ENCODE data around the gene GLG1. TPM values are rescaled to one million over a fixed set of nuclear protein-coding genes. Genes with fewer than 3 reads are reported as not detected.

The GLG1 gene
- total RNA-seq, 1 donor, result 191 TPM

DNA sequence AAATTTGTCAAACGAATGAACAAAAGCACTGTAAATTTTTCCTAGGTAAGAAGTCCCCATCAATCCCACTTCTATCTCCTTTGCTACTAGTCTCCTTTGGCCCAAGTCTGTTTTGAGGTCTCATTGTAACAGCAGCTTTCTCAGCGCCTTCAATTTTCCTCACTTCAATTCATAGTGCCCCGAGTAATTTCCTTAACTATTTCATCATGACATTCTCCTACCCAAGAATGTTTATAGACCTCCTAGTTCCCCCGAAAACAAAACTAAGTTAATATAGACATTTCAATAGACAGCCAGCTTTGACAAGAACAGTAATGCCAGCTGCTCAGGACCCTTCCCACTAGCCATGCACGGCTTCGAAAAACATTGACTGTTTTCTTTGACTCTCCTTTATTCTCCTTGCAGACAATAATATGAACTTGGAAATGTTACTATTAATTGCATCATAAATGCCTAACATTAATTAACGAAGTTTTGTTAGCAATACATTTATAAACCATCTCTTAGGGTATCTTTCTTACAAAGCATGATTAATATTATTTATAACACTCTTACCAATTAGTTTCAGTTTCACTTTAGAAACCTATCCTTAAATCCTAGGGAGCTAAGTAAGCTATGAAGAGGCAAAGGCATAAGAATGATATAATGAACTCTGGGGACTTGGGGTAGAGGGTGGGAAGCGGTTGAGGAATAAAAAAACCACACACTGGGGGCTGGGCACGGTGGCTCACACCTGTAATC lies 22.8 kb downstream of the GLG1 start:
- Histone ChIP-seq H3K79me2 (ENCODE audit: insufficient read depth, low read length) (peaks cover 97% of the 10 kb centered on the region), H3K27me3 (ENCODE audit: insufficient read depth, low read length) (no peaks in the 10 kb centered on the region), H2AFZ (ENCODE audit: low read length) (no peak overlapping the region), H3K36me3 (ENCODE audit: insufficient read depth, low read length) (no peaks in the 10 kb centered on the region), H3K9me3 (ENCODE audit: low read depth, low read length) (no peaks in the 10 kb centered on the region), H3K27ac (ENCODE audit: low read depth, low read length) (no peak overlapping the region), H3K4me2 (ENCODE audit: insufficient read depth, low read length) (peak overlapping the region; percentile 47), H3K4me1 (ENCODE audit: insufficient read depth, low read length) (no peaks in the 10 kb centered on the region), H3K4me3 (ENCODE audit: insufficient read depth, low read length) (no peak overlapping the region), H4K20me1 (ENCODE audit: insufficient read depth, low read length) (peaks cover 34% of the 10 kb centered on the region)
- TF ChIP-seq, protein P1, sequence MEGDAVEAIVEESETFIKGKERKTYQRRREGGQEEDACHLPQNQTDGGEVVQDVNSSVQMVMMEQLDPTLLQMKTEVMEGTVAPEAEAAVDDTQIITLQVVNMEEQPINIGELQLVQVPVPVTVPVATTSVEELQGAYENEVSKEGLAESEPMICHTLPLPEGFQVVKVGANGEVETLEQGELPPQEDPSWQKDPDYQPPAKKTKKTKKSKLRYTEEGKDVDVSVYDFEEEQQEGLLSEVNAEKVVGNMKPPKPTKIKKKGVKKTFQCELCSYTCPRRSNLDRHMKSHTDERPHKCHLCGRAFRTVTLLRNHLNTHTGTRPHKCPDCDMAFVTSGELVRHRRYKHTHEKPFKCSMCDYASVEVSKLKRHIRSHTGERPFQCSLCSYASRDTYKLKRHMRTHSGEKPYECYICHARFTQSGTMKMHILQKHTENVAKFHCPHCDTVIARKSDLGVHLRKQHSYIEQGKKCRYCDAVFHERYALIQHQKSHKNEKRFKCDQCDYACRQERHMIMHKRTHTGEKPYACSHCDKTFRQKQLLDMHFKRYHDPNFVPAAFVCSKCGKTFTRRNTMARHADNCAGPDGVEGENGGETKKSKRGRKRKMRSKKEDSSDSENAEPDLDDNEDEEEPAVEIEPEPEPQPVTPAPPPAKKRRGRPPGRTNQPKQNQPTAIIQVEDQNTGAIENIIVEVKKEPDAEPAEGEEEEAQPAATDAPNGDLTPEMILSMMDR (IDR thresholded peaks at IDR 0.05; ENCODE audit: extremely low read depth, low read depth, low read length), result no peak
- peak; percentile 26 for DNase-seq (ENCODE audit: insufficient read length, low spot score, missing footprints)

DNA sequence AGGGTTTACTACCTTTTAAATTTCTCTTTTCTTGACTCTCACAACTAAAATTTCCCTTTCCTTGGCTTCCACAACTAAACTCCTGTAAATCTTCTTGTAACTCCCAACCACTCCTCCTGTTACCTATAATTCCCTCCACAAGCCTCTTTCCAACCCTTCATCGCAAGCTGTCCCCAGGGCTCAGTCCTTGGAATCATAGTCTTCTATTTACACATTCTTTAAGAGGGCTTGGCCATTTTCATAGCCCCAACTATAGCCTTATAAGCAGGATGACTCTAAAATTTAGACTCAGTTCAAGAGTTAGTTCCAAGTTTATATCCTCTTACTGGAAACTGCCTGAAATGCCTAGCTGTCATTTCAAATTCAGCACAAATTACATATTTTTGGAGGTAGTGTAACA lies 23.9 kb downstream of the GLG1 start:
- H4K20me1 ChIP-seq (ENCODE audit: insufficient read depth, low read length), result peaks cover 42% of the 10 kb centered on the region
- TF ChIP-seq, protein P1 (IDR thresholded peaks at IDR 0.05; ENCODE audit: extremely low read depth, low read depth, low read length), result no peak
- H3K27me3 ChIP-seq (ENCODE audit: insufficient read depth, low read length), result no peaks in the 10 kb centered on the region
- H3K27ac ChIP-seq (ENCODE audit: low read depth, low read length), result no peak overlapping the region
- H2AFZ ChIP-seq (ENCODE audit: low read length), result no peak overlapping the region
- H3K4me2 ChIP-seq (ENCODE audit: insufficient read depth, low read length), result no peak overlapping the region
- peaks cover 96% of the 10 kb centered on the region for H3K79me2 ChIP-seq (ENCODE audit: insufficient read depth, low read length)
- no peaks in the 10 kb centered on the region for H3K9me3 ChIP-seq (ENCODE audit: low read depth, low read length)
- H3K4me3 ChIP-seq (ENCODE audit: insufficient read depth, low read length), result no peak overlapping the region
- DNase-seq (ENCODE audit: insufficient read length, low spot score, missing footprints), result no peak
- no peaks in the 10 kb centered on the region for H3K36me3 ChIP-seq (ENCODE audit: insufficient read depth, low read length)
- peaks cover 10% of the 10 kb centered on the region for H3K4me1 ChIP-seq (ENCODE audit: insufficient read depth, low read length)

DNA sequence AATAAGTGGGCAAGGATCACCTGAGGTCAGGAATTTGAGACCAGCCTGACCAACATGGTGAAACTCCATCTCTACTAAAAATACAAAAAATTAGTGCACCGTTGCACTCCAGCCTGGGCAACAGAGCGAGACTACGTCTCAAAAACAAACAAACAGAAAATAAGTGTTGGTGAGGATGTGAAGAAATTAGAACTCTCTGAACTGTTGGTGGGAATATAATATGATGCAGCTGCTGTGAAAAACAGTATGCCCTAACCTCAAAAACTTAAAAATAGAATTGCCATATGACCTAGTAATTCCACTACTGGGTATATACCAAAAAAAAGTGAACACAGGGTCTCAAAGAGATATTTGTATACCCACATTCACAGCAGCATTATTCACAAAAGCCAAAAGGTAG lies 26.1 kb downstream of the GLG1 start:
- Histone ChIP-seq H3K27me3 (ENCODE audit: insufficient read depth, low read length) (no peaks in the 10 kb centered on the region), H3K9me3 (ENCODE audit: low read depth, low read length) (no peaks in the 10 kb centered on the region), H3K4me3 (ENCODE audit: insufficient read depth, low read length) (no peak overlapping the region), H3K79me2 (ENCODE audit: insufficient read depth, low read length) (peaks cover 94% of the 10 kb centered on the region), H3K4me1 (ENCODE audit: insufficient read depth, low read length) (peaks cover 14% of the 10 kb centered on the region), H3K4me2 (ENCODE audit: insufficient read depth, low read length) (no peak overlapping the region), H4K20me1 (ENCODE audit: insufficient read depth, low read length) (peaks cover 49% of the 10 kb centered on the region), H3K27ac (ENCODE audit: low read depth, low read length) (no peak overlapping the region), H3K36me3 (ENCODE audit: insufficient read depth, low read length) (no peaks in the 10 kb centered on the region), H2AFZ (ENCODE audit: low read length) (no peak overlapping the region)
- TF ChIP-seq, protein P1 (IDR thresholded peaks at IDR 0.05; ENCODE audit: extremely low read depth, low read depth, low read length), result no peak
- DNase-seq (ENCODE audit: insufficient read length, low spot score, missing footprints), result no peak

DNA sequence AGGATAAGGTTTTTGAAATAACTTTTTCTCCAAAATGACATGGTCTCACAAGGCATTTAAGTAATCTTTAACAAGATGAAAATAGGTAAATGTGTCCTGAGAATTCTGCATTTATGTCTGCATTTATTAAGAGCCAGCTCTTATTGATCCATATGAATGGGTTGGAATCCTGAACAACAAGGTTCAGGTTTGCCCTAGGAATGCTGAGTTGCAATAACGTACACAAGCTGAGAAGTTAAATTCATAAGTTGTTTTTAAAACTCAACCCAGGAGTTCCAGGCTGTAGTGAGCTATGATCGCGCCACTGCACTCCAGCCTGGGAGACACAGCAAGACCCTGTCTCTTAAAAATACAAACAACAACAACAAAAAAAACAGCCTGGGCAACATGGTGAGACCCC lies 28.1 kb downstream of the GLG1 start:
- Histone ChIP-seq H3K79me2 (ENCODE audit: insufficient read depth, low read length) (peaks cover 92% of the 10 kb centered on the region), H3K4me1 (ENCODE audit: insufficient read depth, low read length) (peaks cover 14% of the 10 kb centered on the region), H3K27ac (ENCODE audit: low read depth, low read length) (no peak overlapping the region), H2AFZ (ENCODE audit: low read length) (no peak overlapping the region), H3K9me3 (ENCODE audit: low read depth, low read length) (no peaks in the 10 kb centered on the region), H3K4me3 (ENCODE audit: insufficient read depth, low read length) (no peak overlapping the region), H4K20me1 (ENCODE audit: insufficient read depth, low read length) (peaks cover 62% of the 10 kb centered on the region), H3K27me3 (ENCODE audit: insufficient read depth, low read length) (no peaks in the 10 kb centered on the region), H3K36me3 (ENCODE audit: insufficient read depth, low read length) (no peaks in the 10 kb centered on the region), H3K4me2 (ENCODE audit: insufficient read depth, low read length) (no peak overlapping the region)
- TF ChIP-seq, protein P1 (IDR thresholded peaks at IDR 0.05; ENCODE audit: extremely low read depth, low read depth, low read length), result no peak
- DNase-seq (ENCODE audit: insufficient read length, low spot score, missing footprints), result no peak
